H1 (cell line): ENCODE results near the gene THAP2. TPM values are rescaled to one million over a fixed set of nuclear protein-coding genes. Genes with fewer than 3 reads are reported as not detected.

Source experiments
- CHD1 ChIP-seq: IDR thresholded peaks from 2 replicates; pipeline ENCODE4 v1.6.1; 2012; ENCODE audit warnings: low read depth, low read length, improper control_type of control experiment
- CHD2 ChIP-seq: IDR thresholded peaks from 2 replicates; pipeline ENCODE4 v1.6.1; 2012; ENCODE audit warnings: low read length, improper control_type of control experiment
- EP300 ChIP-seq, 2 experiments: IDR thresholded peaks; 1 replicate in 1 of 2; 2 replicates in 1 of 2; pipeline ENCODE4 v1.6.1; 2011 to 2012; ENCODE audit warnings: low read depth in 2 of 2, low read length in 2 of 2, mild to moderate bottlenecking in 2 of 2, borderline replicate concordance in 1 of 2, inconsistent platforms in 1 of 2, moderate library complexity in 1 of 2
- GABPA ChIP-seq: IDR thresholded peaks from 2 replicates; pipeline ENCODE4 v1.6.1; 2011; ENCODE audit warnings: mild to moderate bottlenecking, low read length, moderate library complexity, borderline replicate concordance; ENCODE audit not compliant: insufficient read depth
- POLR2A ChIP-seq, 2 experiments: IDR thresholded peaks; 1 replicate in 1 of 2; 2 replicates in 1 of 2; pipeline ENCODE4 v1.6.1; 2011; ENCODE audit warnings: low read depth in 2 of 2, low read length in 2 of 2, mild to moderate bottlenecking in 2 of 2; ENCODE audit errors: control extremely low read depth in 1 of 2
- SIRT6 ChIP-seq: IDR thresholded peaks from one replicate; pipeline ENCODE4 v1.7.1; 2012; ENCODE audit warnings: low read length, inconsistent platforms
- SIX5 ChIP-seq: IDR thresholded peaks from 2 replicates; pipeline ENCODE4 v1.6.1; 2011; ENCODE audit warnings: mild to moderate bottlenecking, low read depth, low read length
- polyA plus RNA-seq, 7 experiments: library from polyadenylated mRNA; depleted of rRNA in 3 of 7; stranded (reverse) in 5 of 7; unstranded in 2 of 7; fragments of >200 nt in 5 of 7; fragments of 200-250 nt in 2 of 7; gene quantifications; 1 replicate in 5 of 7; 2 replicates in 1 of 7; 4 replicates in 1 of 7; pipeline versions ENCODE4 v1.2.1 to v1.2.3, GENCODE V29; 2011 to 2013; ENCODE audit warnings: missing spikeins in 2 of 7, mixed read lengths in 2 of 7
- total RNA-seq: library from RNA; stranded (reverse); fragmentation: NEBNext Ultra II Directional; extraction: Animal tissue kit (Norgen Biotek cat#: 25700); gene quantifications from 2 replicates; pipeline ENCODE4 v1.2.1, GENCODE V29; 2021
- TF ChIP-seq, protein P1 (sequence below): fragments of 300-600 bp; sonication (generic); IDR thresholded peaks from 2 replicates; pipeline ENCODE4 v1.7.1; 2012; ENCODE audit warnings: low read length, moderate library complexity, mild to moderate bottlenecking, inconsistent platforms; ENCODE audit not compliant: insufficient replicate concordance
- TF ChIP-seq, protein P2 (sequence below): IDR thresholded peaks from 2 replicates; pipeline ENCODE4 v1.6.1; 2012; ENCODE audit warnings: low read length, inconsistent platforms
- TF ChIP-seq, protein P3 (sequence below): IDR thresholded peaks from 2 replicates; pipeline ENCODE4 v1.6.1; 2011; ENCODE audit warnings: low read depth, mild to moderate bottlenecking, low read length; ENCODE audit not compliant: insufficient read depth

Gene THAP2
- total and polyA plus RNA-seq, 2 of the 8 experiments (the other 6 are each of a cell fraction or from before 2014, with no cell fraction given), result 1.8 to 5.3 TPM

DNA sequence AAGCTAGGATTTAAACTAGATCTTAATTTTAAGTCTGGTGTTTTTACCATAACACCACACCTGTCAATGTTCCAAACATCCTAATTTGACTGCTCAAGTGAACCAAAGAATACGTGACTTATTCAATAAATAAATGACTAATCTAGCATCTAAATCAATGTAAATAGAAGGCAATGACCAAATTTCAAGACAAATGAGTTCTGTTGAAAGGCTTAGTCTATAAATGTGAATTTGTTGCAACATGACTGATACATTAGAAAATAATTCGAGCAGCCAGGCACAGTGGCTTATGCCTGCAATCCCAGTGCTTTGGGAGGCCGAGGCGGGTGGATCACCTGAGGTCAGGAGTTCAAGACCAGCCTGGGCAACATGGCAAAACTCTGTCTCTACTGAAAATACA, 15.6 kb upstream of the THAP2 start (continued):
- TF ChIP-seq, protein P1, sequence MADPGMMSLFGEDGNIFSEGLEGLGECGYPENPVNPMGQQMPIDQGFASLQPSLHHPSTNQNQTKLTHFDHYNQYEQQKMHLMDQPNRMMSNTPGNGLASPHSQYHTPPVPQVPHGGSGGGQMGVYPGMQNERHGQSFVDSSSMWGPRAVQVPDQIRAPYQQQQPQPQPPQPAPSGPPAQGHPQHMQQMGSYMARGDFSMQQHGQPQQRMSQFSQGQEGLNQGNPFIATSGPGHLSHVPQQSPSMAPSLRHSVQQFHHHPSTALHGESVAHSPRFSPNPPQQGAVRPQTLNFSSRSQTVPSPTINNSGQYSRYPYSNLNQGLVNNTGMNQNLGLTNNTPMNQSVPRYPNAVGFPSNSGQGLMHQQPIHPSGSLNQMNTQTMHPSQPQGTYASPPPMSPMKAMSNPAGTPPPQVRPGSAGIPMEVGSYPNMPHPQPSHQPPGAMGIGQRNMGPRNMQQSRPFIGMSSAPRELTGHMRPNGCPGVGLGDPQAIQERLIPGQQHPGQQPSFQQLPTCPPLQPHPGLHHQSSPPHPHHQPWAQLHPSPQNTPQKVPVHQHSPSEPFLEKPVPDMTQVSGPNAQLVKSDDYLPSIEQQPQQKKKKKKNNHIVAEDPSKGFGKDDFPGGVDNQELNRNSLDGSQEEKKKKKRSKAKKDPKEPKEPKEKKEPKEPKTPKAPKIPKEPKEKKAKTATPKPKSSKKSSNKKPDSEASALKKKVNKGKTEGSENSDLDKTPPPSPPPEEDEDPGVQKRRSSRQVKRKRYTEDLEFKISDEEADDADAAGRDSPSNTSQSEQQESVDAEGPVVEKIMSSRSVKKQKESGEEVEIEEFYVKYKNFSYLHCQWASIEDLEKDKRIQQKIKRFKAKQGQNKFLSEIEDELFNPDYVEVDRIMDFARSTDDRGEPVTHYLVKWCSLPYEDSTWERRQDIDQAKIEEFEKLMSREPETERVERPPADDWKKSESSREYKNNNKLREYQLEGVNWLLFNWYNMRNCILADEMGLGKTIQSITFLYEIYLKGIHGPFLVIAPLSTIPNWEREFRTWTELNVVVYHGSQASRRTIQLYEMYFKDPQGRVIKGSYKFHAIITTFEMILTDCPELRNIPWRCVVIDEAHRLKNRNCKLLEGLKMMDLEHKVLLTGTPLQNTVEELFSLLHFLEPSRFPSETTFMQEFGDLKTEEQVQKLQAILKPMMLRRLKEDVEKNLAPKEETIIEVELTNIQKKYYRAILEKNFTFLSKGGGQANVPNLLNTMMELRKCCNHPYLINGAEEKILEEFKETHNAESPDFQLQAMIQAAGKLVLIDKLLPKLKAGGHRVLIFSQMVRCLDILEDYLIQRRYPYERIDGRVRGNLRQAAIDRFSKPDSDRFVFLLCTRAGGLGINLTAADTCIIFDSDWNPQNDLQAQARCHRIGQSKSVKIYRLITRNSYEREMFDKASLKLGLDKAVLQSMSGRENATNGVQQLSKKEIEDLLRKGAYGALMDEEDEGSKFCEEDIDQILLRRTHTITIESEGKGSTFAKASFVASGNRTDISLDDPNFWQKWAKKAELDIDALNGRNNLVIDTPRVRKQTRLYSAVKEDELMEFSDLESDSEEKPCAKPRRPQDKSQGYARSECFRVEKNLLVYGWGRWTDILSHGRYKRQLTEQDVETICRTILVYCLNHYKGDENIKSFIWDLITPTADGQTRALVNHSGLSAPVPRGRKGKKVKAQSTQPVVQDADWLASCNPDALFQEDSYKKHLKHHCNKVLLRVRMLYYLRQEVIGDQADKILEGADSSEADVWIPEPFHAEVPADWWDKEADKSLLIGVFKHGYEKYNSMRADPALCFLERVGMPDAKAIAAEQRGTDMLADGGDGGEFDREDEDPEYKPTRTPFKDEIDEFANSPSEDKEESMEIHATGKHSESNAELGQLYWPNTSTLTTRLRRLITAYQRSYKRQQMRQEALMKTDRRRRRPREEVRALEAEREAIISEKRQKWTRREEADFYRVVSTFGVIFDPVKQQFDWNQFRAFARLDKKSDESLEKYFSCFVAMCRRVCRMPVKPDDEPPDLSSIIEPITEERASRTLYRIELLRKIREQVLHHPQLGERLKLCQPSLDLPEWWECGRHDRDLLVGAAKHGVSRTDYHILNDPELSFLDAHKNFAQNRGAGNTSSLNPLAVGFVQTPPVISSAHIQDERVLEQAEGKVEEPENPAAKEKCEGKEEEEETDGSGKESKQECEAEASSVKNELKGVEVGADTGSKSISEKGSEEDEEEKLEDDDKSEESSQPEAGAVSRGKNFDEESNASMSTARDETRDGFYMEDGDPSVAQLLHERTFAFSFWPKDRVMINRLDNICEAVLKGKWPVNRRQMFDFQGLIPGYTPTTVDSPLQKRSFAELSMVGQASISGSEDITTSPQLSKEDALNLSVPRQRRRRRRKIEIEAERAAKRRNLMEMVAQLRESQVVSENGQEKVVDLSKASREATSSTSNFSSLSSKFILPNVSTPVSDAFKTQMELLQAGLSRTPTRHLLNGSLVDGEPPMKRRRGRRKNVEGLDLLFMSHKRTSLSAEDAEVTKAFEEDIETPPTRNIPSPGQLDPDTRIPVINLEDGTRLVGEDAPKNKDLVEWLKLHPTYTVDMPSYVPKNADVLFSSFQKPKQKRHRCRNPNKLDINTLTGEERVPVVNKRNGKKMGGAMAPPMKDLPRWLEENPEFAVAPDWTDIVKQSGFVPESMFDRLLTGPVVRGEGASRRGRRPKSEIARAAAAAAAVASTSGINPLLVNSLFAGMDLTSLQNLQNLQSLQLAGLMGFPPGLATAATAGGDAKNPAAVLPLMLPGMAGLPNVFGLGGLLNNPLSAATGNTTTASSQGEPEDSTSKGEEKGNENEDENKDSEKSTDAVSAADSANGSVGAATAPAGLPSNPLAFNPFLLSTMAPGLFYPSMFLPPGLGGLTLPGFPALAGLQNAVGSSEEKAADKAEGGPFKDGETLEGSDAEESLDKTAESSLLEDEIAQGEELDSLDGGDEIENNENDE, result no peak
- TF ChIP-seq SIRT6 (no peak), CHD1 (no peak), POLR2A (IDR thresholded peaks at IDR 0.05; ENCODE audit: control extremely low read depth in 1 of 2, low read depth in 2 of 2, low read length in 2 of 2) (no peak), SIX5 (no peak), GABPA (no peak), CHD2 (no peak), EP300 (IDR thresholded peaks at IDR 0.05; ENCODE audit: borderline replicate concordance in 1 of 2, low read depth in 2 of 2, low read length in 2 of 2) (no peak)
- TF ChIP-seq, protein P2, sequence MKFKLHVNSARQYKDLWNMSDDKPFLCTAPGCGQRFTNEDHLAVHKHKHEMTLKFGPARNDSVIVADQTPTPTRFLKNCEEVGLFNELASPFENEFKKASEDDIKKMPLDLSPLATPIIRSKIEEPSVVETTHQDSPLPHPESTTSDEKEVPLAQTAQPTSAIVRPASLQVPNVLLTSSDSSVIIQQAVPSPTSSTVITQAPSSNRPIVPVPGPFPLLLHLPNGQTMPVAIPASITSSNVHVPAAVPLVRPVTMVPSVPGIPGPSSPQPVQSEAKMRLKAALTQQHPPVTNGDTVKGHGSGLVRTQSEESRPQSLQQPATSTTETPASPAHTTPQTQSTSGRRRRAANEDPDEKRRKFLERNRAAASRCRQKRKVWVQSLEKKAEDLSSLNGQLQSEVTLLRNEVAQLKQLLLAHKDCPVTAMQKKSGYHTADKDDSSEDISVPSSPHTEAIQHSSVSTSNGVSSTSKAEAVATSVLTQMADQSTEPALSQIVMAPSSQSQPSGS, result no peak
- TF ChIP-seq, protein P3, sequence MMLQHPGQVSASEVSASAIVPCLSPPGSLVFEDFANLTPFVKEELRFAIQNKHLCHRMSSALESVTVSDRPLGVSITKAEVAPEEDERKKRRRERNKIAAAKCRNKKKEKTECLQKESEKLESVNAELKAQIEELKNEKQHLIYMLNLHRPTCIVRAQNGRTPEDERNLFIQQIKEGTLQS, result no peak
